Ovary (tissue), 3 donors: ENCODE results near the gene ADAM33.

ENCODE experiments used
- CTCF ChIP-seq, 3 donors: fragments of 450-650 bp in 2 of 3; fragments of 200-600 bp in 1 of 3; IDR thresholded peaks; one replicate each; pipeline versions ENCODE4 v1.5.1 to v1.8.0; 2016 to 2022; ENCODE audit warnings: antibody characterized with exemption in 3 of 3, mild to moderate bottlenecking in 1 of 3
- POLR2A ChIP-seq: fragments of 450-650 bp; IDR thresholded peaks from one replicate; pipeline ENCODE4 v1.6.1; 2017; ENCODE audit warnings: antibody characterized with exemption, mild to moderate bottlenecking, moderate library complexity
- donor health status: DM: no; HTN: no; CAD: no.

GRCh38 chr20:3705970-3706739 is 24.3 kb upstream of the ADAM33 start:
- TF ChIP-seq CTCF (IDR thresholded peaks at IDR 0.05) (no peak), POLR2A (no peak)
